ENCODE results near the gene TFAP2C.
A peak's percentile ranks its signal among the peaks of the same experiment; 100 is the strongest.
"Not testable (repeated sequence)": the region's sequence is repeated elsewhere in the genome, so short reads cannot be mapped to it uniquely, and the experiment has no call there.

The TFAP2C gene

GRCh38 chr20:56617489-56617888, 11.6 kb upstream of the TFAP2C start:
- no peak for DNase-seq

- DNase-seq, result no peak
Measured at GRCh38 chr20:56621730-56622129, 7.4 kb upstream of the TFAP2C start.

- DNase-seq, result not testable (repeated sequence)
Measured at GRCh38 chr20:56623930-56624329, 5.2 kb upstream of the TFAP2C start.

- DNase-seq, result peak; percentile 63
Measured at GRCh38 chr20:56624786-56625681, 4.1 kb upstream of the TFAP2C start.

GRCh38 chr20:56625837-56626236, 3.3 kb upstream of the TFAP2C start:
- DNase-seq, result peak; percentile 52

GRCh38 chr20:56626367-56627121, 2.6 kb upstream of the TFAP2C start:
- peak; percentile 79 for DNase-seq

GRCh38 chr20:56627122-56628014, 1.7 kb upstream of the TFAP2C start:
- peak; percentile 46 for DNase-seq

- DNase-seq, result peak; percentile 79
Measured at GRCh38 chr20:56628015-56628872, 862 bp upstream of the TFAP2C start.

- no peak for DNase-seq
Measured at GRCh38 chr20:56629464-56630085, 469 bp downstream of the TFAP2C start.

- DNase-seq, result peak; percentile 88
Measured at GRCh38 chr20:56630086-56630493, 984 bp downstream of the TFAP2C start.

GRCh38 chr20:56630506-56631317, 1.6 kb downstream of the TFAP2C start:
- DNase-seq, result peak; percentile 81

- DNase-seq, result peak; percentile 56
Measured at GRCh38 chr20:56631318-56631989, 2.3 kb downstream of the TFAP2C start.

GRCh38 chr20:56631990-56632327, 2.9 kb downstream of the TFAP2C start:
- no peak for DNase-seq

- DNase-seq, result no peak
Measured at GRCh38 chr20:56634307-56634706, 5.2 kb downstream of the TFAP2C start.

- peak; percentile 36 for DNase-seq
Measured at GRCh38 chr20:56634735-56635385, 5.8 kb downstream of the TFAP2C start.

- no peak for DNase-seq
Measured at GRCh38 chr20:56636716-56637115, 7.6 kb downstream of the TFAP2C start.

- DNase-seq, result peak; percentile 60
Measured at GRCh38 chr20:56637576-56637975, 8.5 kb downstream of the TFAP2C start.

- no peak for DNase-seq
Measured at GRCh38 chr20:56646599-56646998, 17.5 kb downstream of the TFAP2C start.

- no peak for DNase-seq
Measured at GRCh38 chr20:56653211-56653610, 24.1 kb downstream of the TFAP2C start.

All from retina (tissue), 1 donor.